HG03135 (cell line): ENCODE measurements around the gene PCK2.
"Not testable (repeated sequence)": the region's sequence is repeated elsewhere in the genome, so short reads cannot be mapped to it uniquely, and the experiment has no call there.

Experiments used
- ATAC-seq: cut with Tn5 transposase; IDR thresholded peaks from one replicate; pipeline ENCODE4 v1.9.1; 2021; ENCODE audit warnings: mild to moderate bottlenecking, moderate library complexity; ENCODE audit not compliant: unreplicated experiment

Gene PCK2

GRCh38 chr14:24093901-24094840, at the start of gene PCK2:
PCK2 (plus strand) TSS chr14:24094311; CDS start chr14:24094406, 95 bp downstream.
- peak; percentile 45 for ATAC-seq

GRCh38 chr14:24049002-24049401, 45.1 kb upstream of the PCK2 start:
- ATAC-seq, result not testable (repeated sequence)

- not testable (repeated sequence) for ATAC-seq
These were observed 43.4 kb upstream of the PCK2 start for GRCh38 chr14:24050753-24051152.

- peak; percentile 7 for ATAC-seq
These were observed 42.8 kb upstream of the PCK2 start for GRCh38 chr14:24051176-24051788.

- ATAC-seq, result peak; percentile 66
These were observed 42.1 kb upstream of the PCK2 start, which contains the start of gene CARMIL3 for GRCh38 chr14:24051789-24052655. CARMIL3 (plus strand) TSS chr14:24052009; CDS start chr14:24052154, 145 bp downstream.

- no peak for ATAC-seq
These were observed 41.2 kb upstream of the PCK2 start for GRCh38 chr14:24052656-24053547.

- ATAC-seq, result no peak
These were observed 40.4 kb upstream of the PCK2 start for GRCh38 chr14:24053548-24054323.

- ATAC-seq, result no peak
These were observed 39.8 kb upstream of the PCK2 start for GRCh38 chr14:24054324-24054641.

- ATAC-seq, result no peak
These were observed 39.5 kb upstream of the PCK2 start for GRCh38 chr14:24054646-24055045.

GRCh38 chr14:24055971-24056799, 37.9 kb upstream of the PCK2 start:
- no peak for ATAC-seq

- no peak for ATAC-seq
These were observed 37.3 kb upstream of the PCK2 start for GRCh38 chr14:24056800-24057184.

- no peak for ATAC-seq
These were observed 36.8 kb upstream of the PCK2 start for GRCh38 chr14:24057271-24057670.

GRCh38 chr14:24057867-24058259, 36.2 kb upstream of the PCK2 start:
- no peak for ATAC-seq

GRCh38 chr14:24058260-24058950, 35.7 kb upstream of the PCK2 start:
- ATAC-seq, result no peak

- no peak for ATAC-seq
These were observed 35.1 kb upstream of the PCK2 start for GRCh38 chr14:24058951-24059475.

GRCh38 chr14:24059841-24060388, 34.2 kb upstream of the PCK2 start:
- ATAC-seq, result no peak

GRCh38 chr14:24060443-24060842, 33.7 kb upstream of the PCK2 start:
- ATAC-seq, result no peak
